HG03039 (cell line): ENCODE data around the gene KCNIP4.

Experiments used
- ATAC-seq: cut with Tn5 transposase; IDR thresholded peaks from one replicate; pipeline ENCODE4 v1.9.1; 2021; ENCODE audit warnings: mild to moderate bottlenecking, moderate library complexity; ENCODE audit not compliant: unreplicated experiment

KCNIP4 gene

DNA sequence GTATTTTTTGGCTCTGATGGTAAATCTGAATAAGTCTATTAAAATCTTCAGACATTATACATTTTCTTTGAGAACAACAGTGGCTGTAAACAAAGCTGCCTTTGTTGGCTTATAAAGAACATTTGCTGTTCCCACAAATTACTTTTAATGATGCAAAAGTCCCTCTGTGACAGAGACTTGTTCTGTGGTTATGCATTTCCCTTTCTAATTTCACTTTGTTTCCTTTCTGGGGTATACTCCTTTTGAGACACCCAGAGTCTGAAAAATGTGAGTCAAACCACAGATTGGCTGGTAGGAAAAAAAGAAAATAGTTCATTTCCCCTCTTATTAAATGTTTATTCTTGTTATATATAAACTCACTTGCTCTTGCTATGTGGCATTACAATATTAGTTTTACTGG, 845.9 kb downstream of the KCNIP4 start:
- no peak for ATAC-seq

DNA sequence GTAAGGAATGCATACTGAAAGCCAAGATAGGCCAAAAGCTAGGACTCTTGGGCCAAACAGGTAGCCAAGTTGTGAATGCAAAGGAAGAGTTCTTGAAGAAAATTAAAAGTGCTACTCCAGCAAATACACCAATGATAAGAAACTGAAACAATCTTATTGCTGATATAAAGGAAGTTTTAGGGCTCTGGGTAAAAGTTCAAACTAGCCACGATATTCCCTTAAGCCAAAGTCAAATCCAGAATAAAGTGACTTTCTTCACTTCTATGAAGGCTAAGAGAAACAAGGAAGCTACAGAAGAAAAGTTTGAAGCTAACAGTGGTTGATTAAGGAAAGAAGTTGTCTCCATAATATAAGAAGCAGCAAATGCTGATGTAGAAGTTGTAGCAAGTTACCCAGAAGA, 850.7 kb downstream of the KCNIP4 start:
- ATAC-seq: no peak

DNA sequence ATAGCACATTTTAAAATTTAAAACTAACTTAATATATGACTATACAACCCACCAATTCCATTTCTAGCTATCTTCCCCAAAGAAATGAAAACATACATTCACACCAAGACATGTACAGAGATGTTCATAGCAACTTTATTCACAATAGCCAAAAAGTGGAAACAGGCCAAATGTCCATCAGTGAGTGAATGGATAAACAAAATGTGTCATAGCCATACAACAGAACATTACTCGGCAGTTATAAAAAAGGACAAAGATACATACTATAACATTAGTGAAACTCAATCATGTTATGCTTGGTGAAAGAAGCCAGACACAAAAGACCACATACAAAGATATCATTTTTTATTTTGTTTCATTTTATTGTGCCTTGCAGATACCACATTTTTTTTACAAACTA, 851.5 kb downstream of the KCNIP4 start:
- ATAC-seq: no peak

DNA sequence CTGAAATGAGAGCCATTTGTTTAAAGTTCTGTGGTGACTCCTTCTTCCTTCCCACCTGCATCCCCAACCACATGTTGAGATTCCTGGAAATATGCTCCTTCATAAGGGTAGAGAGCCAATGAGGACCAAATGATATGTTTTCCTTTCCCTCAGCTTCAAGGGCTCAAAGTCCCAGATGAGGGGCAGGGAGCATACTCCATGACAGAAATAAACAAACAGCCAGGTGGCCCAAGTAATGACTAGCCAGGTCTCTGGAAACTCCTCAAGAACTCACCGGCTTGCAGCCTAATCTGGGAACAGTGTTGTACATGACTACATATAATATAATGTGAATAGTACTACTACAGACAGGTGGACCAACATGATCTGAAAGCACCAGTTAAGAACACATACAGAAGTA, 856.0 kb downstream of the KCNIP4 start:
- no peak for ATAC-seq

GRCh38 chr4:21090094-21090666, 858.4 kb downstream of the KCNIP4 start:
- ATAC-seq: no peak

DNA sequence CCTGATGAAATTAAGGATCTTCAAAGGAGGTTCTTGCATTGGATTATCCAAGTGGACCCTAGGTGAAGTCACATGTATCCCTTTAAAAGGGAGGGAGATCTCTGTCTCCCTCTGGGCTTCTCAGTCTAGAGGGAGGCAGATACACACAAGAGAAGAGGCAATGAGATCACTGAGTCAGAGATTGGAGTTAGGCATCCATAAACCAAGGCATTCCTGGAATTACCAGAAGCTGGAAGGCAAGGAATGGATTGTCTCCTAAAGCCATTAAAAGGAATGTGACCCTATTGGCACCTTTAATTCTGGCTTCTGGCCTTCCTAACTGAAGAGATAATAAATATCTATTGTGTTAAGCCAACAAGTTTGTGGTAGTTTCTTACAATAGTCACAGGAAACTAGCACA, 865.2 kb downstream of the KCNIP4 start:
- ATAC-seq: no peak

DNA sequence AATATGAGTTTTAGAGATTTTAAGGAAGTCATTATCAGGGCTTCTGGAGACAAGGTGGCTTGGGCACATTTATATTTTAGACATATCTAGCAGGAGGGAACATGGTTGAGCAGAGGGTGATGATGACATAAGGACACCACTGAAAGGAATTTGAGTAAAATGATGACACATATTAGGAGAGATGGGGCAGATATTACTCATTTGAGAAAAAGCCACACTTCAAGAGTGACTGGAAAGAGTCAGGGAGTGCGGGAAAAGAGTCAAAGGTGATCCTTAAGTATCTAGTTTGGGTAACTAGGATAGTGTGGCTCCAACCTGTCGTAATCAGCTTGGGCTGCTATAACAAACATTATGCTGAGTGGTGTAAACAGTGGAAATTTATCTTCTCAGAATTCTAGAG, 870.6 kb downstream of the KCNIP4 start:
- no peak for ATAC-seq

GRCh38 chr4:21067351-21067750, 881.2 kb downstream of the KCNIP4 start:
- no peak for ATAC-seq

- no peak for ATAC-seq
Measured at GRCh38 chr4:21061902-21062301, 886.7 kb downstream of the KCNIP4 start.

DNA sequence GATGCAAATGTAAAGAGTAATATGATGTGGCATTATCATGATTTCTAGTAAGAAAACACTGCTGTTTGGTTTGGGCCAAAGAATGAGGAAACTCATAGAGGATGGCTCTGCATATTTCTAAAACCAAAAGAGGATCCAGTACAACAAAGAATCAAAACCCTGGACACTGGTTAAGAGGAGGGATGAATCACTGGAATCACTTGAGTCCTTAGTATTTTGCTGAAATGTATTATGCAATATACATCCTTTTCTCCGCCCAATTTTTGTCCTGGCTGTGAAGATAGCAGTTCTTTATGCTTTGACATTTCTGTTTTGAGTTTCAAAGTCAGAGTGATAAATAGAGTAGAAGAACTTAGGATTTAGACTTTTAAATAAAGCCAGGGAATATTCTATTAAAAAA, 902.4 kb downstream of the KCNIP4 start:
- no peak for ATAC-seq

GRCh38 chr4:21045119-21045518, 903.5 kb downstream of the KCNIP4 start:
- no peak for ATAC-seq

- ATAC-seq: no peak
Measured at GRCh38 chr4:21041708-21042107, 906.9 kb downstream of the KCNIP4 start.

DNA sequence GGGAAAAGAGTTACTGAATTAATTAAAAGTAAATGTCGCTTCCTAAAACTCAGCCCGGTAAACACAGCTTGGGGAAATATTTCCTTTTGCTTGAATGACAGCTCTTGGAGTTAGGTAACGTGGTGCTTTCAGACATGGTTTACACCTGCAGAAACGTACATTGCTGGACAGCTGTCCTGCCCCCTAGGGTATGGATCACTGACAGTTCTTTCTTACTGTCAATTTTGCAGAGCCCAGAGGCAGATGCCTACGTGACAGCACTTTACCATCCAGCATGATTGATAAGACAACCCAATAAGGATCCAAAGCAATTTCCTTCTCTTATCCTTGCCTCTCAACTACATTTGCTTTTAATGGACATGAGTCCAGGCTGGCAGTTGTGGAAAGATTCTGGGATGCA, 913.8 kb downstream of the KCNIP4 start:
- ATAC-seq: no peak

GRCh38 chr4:21032089-21032645, 916.4 kb downstream of the KCNIP4 start:
- ATAC-seq: no peak

GRCh38 chr4:21018817-21019216, 929.8 kb downstream of the KCNIP4 start:
- ATAC-seq: no peak

GRCh38 chr4:21013501-21013900, 935.1 kb downstream of the KCNIP4 start:
- no peak for ATAC-seq

GRCh38 chr4:21012851-21013331, 935.7 kb downstream of the KCNIP4 start:
- no peak for ATAC-seq

- ATAC-seq: no peak
Measured at GRCh38 chr4:21011106-21011505, 937.5 kb downstream of the KCNIP4 start.

DNA sequence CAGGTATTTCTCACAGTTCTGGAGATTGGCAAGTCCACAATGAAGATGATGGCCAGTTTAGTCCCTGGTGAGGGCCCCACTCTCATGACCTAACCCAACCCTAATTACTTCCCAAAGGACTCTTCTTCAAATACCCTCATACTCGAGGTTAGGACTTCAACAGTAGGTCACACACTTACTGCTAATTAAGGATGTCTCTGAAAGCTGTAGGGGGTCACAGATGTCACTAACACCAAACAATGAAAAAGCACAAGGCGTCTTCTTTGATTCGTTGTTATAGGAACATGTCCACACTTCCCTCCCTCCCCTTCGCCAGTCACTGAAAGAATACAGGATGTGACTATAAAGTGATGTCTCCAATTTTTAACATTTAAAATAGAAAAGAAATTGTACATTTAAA, 938.6 kb downstream of the KCNIP4 start:
- ATAC-seq: no peak

DNA sequence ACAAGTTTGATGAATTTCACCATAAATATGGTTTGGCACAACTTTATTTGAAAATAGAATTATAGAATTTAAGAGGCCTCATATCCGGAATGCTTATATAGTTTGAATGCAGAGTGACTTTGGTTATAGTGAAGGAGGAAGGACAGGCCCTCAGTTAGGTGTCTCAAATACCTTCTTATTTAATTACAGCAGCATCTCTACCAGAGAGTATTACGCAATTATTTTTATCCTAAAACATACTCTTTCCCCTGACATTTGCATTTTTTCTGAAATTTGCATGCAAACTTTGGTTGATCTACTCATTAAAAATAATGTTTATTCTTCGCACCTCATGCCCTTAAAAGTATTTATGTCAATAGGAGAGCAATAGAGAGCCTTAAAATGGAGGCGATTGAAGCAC, 942.9 kb downstream of the KCNIP4 start:
- no peak for ATAC-seq

DNA sequence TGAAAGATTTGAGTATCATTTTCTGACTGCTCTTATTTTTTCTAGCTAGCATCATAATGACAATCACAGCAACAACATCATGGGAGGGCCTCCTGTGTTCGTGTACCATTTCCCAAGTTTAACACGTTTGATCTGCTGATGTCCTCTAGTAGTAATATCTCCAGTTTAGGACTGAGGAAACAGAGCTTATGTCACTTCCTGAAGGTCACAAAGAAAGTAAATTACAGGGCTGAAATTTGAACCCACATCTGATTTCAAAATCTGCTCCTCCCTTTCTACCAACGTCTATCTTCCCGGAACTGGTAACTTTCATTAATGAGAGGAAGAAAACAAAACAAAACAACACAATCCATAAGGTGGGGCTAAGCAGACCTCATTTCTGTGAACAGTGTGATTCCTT, 945.6 kb downstream of the KCNIP4 start:
- ATAC-seq: no peak

DNA sequence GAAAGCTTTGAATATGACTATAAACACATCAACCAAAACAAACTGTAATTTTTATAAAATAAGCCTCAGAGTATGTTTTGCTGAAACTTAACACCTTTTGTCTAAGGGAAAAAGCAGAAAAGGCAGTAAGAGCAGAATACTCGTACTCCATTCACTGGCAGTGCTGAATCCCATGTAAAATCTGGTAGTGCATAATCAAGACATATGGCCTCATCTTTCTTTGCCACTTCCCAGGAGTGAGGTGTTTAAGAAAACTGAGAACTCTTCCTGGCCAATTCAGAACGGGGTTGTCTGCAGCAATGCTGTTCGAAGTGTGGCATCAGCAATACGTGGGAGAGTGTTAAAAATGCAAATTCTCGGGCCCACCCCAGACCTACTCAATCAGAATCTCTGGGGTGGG, 946.3 kb downstream of the KCNIP4 start:
- ATAC-seq: no peak

DNA sequence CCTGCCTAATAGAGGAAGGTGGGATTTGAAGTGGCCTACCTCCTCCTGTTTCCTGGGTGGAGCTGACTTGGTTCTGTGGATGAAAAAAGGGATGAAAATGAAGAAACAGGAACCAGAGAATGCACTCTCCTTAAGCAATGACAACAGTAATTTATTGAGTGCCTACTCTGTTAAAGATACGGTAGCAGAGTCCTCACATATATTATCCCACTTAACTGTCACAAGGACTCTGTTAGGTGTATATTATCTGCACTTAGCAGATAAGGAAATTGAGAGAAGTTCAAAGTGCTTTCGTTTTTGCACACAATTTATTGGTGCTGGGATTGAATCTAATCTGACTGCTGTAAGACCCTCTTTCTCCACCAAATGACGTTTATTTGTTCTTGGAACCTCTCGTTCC, 947.1 kb downstream of the KCNIP4 start:
- no peak for ATAC-seq
